AG04450 (cell line): Measurements from ENCODE around the gene APAF1. TPM values are rescaled to one million over a fixed set of nuclear protein-coding genes. Genes with fewer than 3 reads are reported as not detected.
A peak's percentile ranks its signal among the peaks of the same experiment; 100 is the strongest.
"Not testable (repeated sequence)": the region's sequence is repeated elsewhere in the genome, so short reads cannot be mapped to it uniquely, and the experiment has no call there.

Experiments
- CTCF ChIA-PET: fragments of 300-600, 350-600 bp; formaldehyde crosslinking; extraction: SDS; loops from one replicate; lab custom pipeline; 2022; ENCODE audit warnings: antibody characterized with exemption, inconsistent platforms; lab: Charles Lee
- POLR2A ChIA-PET: fragments of 350-600 bp; formaldehyde crosslinking; extraction: SDS; loops from one replicate; lab custom pipeline; 2021; ENCODE audit warnings: antibody characterized with exemption, inconsistent platforms; lab: Yijun Ruan, JAX
- DNase-seq: peaks from one replicate; pipeline ENCODE4 v3.0.0-alpha.2; 2011; ENCODE audit warnings: low read depth, low spot score
- H3K27ac ChIP-seq: one replicate; pipeline ENCODE4 v1.5.1; 2012; ENCODE audit warnings: low read depth, low read length, control low read depth
- H3K27me3 ChIP-seq: one replicate; pipeline ENCODE4 v1.6.0; 2012; ENCODE audit warnings: low read length; ENCODE audit not compliant: control insufficient read depth, insufficient read depth
- H3K4me3 ChIP-seq: 2 replicates; pipeline ENCODE4 v1.5.1; 2011; ENCODE audit warnings: mild to moderate bottlenecking, low read depth, low read length, control low read depth
- H3K9me3 ChIP-seq: 2 replicates; pipeline ENCODE4 v1.5.1; 2012; ENCODE audit warnings: low read length; ENCODE audit not compliant: control insufficient read depth, insufficient read depth
- polyA minus RNA-seq: library from RNA; depleted of rRNA, polyadenylated mRNA; stranded (reverse); fragments of >200 nt; gene quantifications from 2 replicates; pipeline ENCODE4 v1.2.3, GENCODE V29; 2011; rRNA and poly(A)+ RNA removed
- polyA plus RNA-seq: library from polyadenylated mRNA; depleted of rRNA; stranded (reverse); fragments of >200 nt; gene quantifications from 2 replicates; pipeline ENCODE4 v1.2.3, GENCODE V29; 2011; rRNA removed
- TF ChIP-seq, protein P1 (sequence below): IDR thresholded peaks from 2 replicates; pipeline ENCODE4 v1.5.1; 2011; ENCODE audit warnings: low read depth, low read length, control low read depth, inconsistent platforms

The APAF1 gene, protein sequence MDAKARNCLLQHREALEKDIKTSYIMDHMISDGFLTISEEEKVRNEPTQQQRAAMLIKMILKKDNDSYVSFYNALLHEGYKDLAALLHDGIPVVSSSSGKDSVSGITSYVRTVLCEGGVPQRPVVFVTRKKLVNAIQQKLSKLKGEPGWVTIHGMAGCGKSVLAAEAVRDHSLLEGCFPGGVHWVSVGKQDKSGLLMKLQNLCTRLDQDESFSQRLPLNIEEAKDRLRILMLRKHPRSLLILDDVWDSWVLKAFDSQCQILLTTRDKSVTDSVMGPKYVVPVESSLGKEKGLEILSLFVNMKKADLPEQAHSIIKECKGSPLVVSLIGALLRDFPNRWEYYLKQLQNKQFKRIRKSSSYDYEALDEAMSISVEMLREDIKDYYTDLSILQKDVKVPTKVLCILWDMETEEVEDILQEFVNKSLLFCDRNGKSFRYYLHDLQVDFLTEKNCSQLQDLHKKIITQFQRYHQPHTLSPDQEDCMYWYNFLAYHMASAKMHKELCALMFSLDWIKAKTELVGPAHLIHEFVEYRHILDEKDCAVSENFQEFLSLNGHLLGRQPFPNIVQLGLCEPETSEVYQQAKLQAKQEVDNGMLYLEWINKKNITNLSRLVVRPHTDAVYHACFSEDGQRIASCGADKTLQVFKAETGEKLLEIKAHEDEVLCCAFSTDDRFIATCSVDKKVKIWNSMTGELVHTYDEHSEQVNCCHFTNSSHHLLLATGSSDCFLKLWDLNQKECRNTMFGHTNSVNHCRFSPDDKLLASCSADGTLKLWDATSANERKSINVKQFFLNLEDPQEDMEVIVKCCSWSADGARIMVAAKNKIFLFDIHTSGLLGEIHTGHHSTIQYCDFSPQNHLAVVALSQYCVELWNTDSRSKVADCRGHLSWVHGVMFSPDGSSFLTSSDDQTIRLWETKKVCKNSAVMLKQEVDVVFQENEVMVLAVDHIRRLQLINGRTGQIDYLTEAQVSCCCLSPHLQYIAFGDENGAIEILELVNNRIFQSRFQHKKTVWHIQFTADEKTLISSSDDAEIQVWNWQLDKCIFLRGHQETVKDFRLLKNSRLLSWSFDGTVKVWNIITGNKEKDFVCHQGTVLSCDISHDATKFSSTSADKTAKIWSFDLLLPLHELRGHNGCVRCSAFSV (N-terminal part only)
- polyA plus RNA-seq (16.1 and 21.0 TPM in 2 replicates), polyA minus RNA-seq (13.7 and 32.9 TPM in 2 replicates)

DNA sequence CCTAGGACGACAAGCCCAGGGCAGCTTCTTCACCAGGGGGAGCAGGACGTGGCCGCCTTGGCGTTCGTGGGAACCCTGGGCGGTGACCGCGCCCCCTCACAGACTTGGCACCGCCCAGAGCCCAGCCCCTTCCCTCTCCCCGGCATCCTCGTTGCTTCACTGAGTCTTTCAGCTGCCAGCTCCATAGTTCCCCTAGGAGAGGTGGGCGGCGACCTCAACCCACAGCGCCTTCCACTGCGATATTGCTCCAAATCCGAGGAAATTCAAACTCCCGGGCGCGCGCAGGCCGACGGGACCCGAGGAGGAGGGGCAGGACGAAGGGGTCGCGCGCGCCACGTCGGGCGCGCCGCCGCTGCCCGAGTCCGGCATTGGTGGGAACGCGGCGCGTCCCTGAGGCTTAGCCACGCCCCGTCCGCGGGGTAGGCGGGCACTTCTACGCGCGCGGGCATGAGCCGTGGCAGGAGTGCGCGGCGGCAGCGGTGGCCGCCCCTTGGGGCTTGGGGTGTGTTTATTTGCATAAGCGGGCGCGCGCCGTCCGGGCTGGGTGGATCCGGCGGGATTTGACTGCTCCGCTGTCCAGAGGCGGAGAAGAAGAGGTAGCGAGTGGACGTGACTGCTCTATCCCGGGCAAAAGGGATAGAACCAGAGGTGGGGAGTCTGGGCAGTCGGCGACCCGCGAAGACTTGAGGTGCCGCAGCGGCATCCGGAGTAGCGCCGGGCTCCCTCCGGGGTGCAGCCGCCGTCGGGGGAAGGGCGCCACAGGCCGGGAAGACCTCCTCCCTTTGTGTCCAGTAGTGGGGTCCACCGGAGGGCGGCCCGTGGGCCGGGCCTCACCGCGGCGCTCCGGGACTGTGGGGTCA lies at the start of gene APAF1, which contains the start of gene IKBIP:
Gene APAF1 (plus strand): TSS at position 579 of the 860 bp plus-strand sequence. CDS start 3,070 bp downstream, outside the sequence.
Gene IKBIP (minus strand): TSS at position 77 of the 860 bp plus-strand sequence. CDS start 87 bp downstream, outside the sequence.
- Histone ChIP-seq H3K9me3 (no peaks in the 10 kb centered on the region; the same call in 1 of the 2 replicates), H3K27me3 (no peaks in the 10 kb centered on the region), H3K4me3 (peak within 1 kb of the TSS; percentile 92), H3K27ac (peak within 1 kb of the TSS; percentile 93)
- CTCF ChIA-PET = interaction anchor here (0.7 to 1.6 kb wide), 4 partner anchors 9 to 154 kb away, joined by 3 to 6 read pairs (median 4); no protein-coding TSS in a partner anchor
- peak; percentile 88 for DNase-seq
- POLR2A ChIA-PET = interaction anchor here (0.6 to 2.2 kb wide), 5 partner anchors 12 to 196 kb away, joined by 3 to 25 read pairs (median 3); partner anchors contain the start of gene SLC25A3
- TF ChIP-seq, protein P1, sequence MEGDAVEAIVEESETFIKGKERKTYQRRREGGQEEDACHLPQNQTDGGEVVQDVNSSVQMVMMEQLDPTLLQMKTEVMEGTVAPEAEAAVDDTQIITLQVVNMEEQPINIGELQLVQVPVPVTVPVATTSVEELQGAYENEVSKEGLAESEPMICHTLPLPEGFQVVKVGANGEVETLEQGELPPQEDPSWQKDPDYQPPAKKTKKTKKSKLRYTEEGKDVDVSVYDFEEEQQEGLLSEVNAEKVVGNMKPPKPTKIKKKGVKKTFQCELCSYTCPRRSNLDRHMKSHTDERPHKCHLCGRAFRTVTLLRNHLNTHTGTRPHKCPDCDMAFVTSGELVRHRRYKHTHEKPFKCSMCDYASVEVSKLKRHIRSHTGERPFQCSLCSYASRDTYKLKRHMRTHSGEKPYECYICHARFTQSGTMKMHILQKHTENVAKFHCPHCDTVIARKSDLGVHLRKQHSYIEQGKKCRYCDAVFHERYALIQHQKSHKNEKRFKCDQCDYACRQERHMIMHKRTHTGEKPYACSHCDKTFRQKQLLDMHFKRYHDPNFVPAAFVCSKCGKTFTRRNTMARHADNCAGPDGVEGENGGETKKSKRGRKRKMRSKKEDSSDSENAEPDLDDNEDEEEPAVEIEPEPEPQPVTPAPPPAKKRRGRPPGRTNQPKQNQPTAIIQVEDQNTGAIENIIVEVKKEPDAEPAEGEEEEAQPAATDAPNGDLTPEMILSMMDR = 0 out of 2 replicates have a peak, but pooled peaks have one; percentile 20

DNA sequence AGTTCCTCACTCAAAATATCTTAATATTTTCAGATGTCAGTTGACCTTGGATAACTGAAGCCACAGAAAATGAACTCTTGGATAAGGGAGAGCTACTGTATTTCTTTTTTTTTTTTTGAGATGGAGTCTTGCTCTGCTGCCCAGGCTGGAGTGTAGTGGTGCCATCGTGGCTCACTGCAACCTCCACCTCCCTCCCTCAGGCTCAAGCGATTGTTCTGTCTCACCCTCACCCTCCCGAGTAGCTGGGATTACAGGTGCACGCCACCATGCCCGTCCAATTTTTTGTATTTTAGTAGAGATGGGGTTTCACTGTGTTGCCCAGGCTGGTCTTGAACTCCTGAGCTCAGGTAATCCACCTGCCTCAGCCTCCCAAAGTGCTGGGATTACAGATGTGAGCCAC lies 47.8 kb upstream of the APAF1 start:
- H3K9me3 ChIP-seq, H3K27me3 ChIP-seq, DNase-seq, H3K4me3 ChIP-seq, H3K27ac ChIP-seq, POLR2A ChIA-PET: not testable (repeated sequence)
- CTCF ChIA-PET = interaction anchor here (1.1 to 6.5 kb wide), 2 partner anchors 31 to 153 kb away, joined by 3 to 59 read pairs; no protein-coding TSS in a partner anchor

GRCh38 chr12:98601924-98602323 lies 43.2 kb upstream of the APAF1 start:
- H3K27ac ChIP-seq = no peak overlapping the region
- CTCF ChIA-PET = interaction anchor here (0.7 to 2.1 kb wide), 4 partner anchors 35 to 1312 kb away, joined by 3 to 7 read pairs (median 3); no protein-coding TSS in a partner anchor
- DNase-seq = no peak
- no peaks in the 10 kb centered on the region for H3K27me3 ChIP-seq
- TF ChIP-seq, protein P1 = no peak
- H3K9me3 ChIP-seq = no peaks in the 10 kb centered on the region
- POLR2A ChIA-PET = no interaction called here
- no peak overlapping the region for H3K4me3 ChIP-seq

DNA sequence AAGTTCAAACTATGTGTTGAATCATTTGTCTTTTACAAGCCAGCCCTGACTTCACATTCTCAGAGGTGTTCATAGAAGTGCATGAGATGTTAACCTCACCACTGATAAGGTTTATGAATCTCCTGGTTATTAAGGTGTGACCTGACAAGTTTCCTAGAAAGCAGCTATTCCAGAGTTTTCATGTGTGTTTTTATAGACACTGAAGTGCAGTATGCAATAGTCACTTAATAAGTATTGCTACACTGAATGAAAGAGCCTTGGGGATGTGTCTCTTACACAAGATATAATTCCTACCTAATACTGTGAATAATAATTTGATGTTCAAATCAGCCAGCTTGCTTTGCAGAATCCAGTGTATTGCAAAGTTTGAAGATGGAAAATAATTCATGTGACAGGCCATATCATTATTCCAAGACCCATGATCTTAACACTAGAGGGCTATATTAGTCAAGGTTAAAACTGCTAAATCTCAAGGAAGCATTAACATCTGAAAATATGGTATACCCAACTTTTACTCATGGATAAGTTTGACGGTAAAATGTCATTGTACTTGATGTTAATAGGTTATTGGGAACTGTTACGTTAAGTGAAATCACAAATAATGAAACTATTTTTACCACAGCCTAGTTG lies 38.6 kb upstream of the APAF1 start:
- TF ChIP-seq, protein P1 = no peak
- no peak overlapping the region for H3K27ac ChIP-seq
- H3K27me3 ChIP-seq = no peaks in the 10 kb centered on the region
- H3K4me3 ChIP-seq = no peak overlapping the region
- DNase-seq = no peak
- H3K9me3 ChIP-seq = no peaks in the 10 kb centered on the region
- CTCF ChIA-PET = interaction anchor here (1.4 kb wide), 1 partner anchor 11 kb away, joined by 4 read pairs; no protein-coding TSS in a partner anchor
- POLR2A ChIA-PET = no interaction called here
